Neural cell (in vitro differentiated cells): ENCODE measurements around the gene PRR36. TPM values are rescaled to one million over a fixed set of nuclear protein-coding genes. Genes with fewer than 3 reads are reported as not detected.

Experiments used
- H2AFZ ChIP-seq: fragments of 200-600, 300-800 bp; sonication (generic), shearing (Covaris generic); 2 replicates; pipeline ENCODE4 v1.6.0; 2014; ENCODE audit warnings: low read depth, mild to moderate bottlenecking, antibody characterized with exemption, low read length, moderate library complexity
- H3F3A ChIP-seq: fragments of 200-600 bp; shearing (Covaris generic); 2 replicates; pipeline ENCODE4 v1.6.1; 2016; ENCODE audit warnings: mild to moderate bottlenecking, moderate library complexity, mixed read lengths, antibody characterized with exemption, low read length; ENCODE audit not compliant: insufficient read depth, poor library complexity, severe bottlenecking
- H3K27ac ChIP-seq: fragments of 200-600, 300-800 bp; sonication (generic), shearing (Covaris generic); 2 replicates; pipeline ENCODE4 v1.5.1; 2014; ENCODE audit warnings: mild to moderate bottlenecking, low read length, moderate library complexity
- H3K27me3 ChIP-seq: fragments of 300-800, 200-600 bp; sonication (generic), shearing (Covaris generic); 2 replicates; pipeline ENCODE4 v1.6.0; 2014; ENCODE audit warnings: mild to moderate bottlenecking, low read depth, low read length, moderate library complexity; ENCODE audit not compliant: insufficient read depth
- H3K36me3 ChIP-seq: fragments of 300-800, 200-600 bp; sonication (generic), shearing (Covaris generic); 2 replicates; pipeline ENCODE4 v1.5.1; 2014; ENCODE audit warnings: mild to moderate bottlenecking, antibody characterized with exemption, low read length, moderate library complexity; ENCODE audit not compliant: insufficient read depth
- H3K4me2 ChIP-seq: fragments of 300-800, 200-600 bp; sonication (generic), shearing (Covaris generic); 2 replicates; pipeline ENCODE4 v1.6.0; 2014; ENCODE audit warnings: mild to moderate bottlenecking, low read length
- H3K4me3 ChIP-seq: fragments of 300-800, 200-600 bp; sonication (generic), shearing (Covaris generic); 2 replicates; pipeline ENCODE4 v1.5.1; 2014; ENCODE audit warnings: mild to moderate bottlenecking, low read length, moderate library complexity
- H3K79me2 ChIP-seq: fragments of 200-600 bp; shearing (Covaris generic); replicated peaks from 2 replicates; pipeline ENCODE4 v1.6.0; 2014; ENCODE audit warnings: mild to moderate bottlenecking, low read length, moderate library complexity; ENCODE audit not compliant: insufficient read depth
- H3K9ac ChIP-seq: fragments of 300-800, 200-600 bp; sonication (generic), shearing (Covaris generic); 2 replicates; pipeline ENCODE4 v1.6.1; 2016; ENCODE audit warnings: mild to moderate bottlenecking, low read length, mixed read lengths
- H3K9me2 ChIP-seq: fragments of 200-600 bp; shearing (Covaris generic); 2 replicates; pipeline ENCODE4 v1.6.1; 2016; ENCODE audit warnings: mild to moderate bottlenecking, low read length, mixed read lengths; ENCODE audit not compliant: insufficient read depth
- H3K9me3 ChIP-seq: fragments of 200-600, 300-800 bp; sonication (generic), shearing (Covaris generic); 2 replicates; pipeline ENCODE4 v1.6.1; 2016; ENCODE audit warnings: mild to moderate bottlenecking, mixed run types, low read length, moderate library complexity, mixed read lengths
- H4K20me1 ChIP-seq: fragments of 200-600 bp; shearing (Covaris generic); 2 replicates; pipeline ENCODE4 v1.6.1; 2016; ENCODE audit warnings: mild to moderate bottlenecking, mixed run types; ENCODE audit not compliant: insufficient read depth
- CTCF ChIP-seq: fragments of 450-650 bp; IDR thresholded peaks from 2 replicates; pipeline ENCODE4 v1.5.1; 2014; ENCODE audit warnings: antibody characterized with exemption, mild to moderate bottlenecking, moderate library complexity; ENCODE audit not compliant: poor library complexity, severe bottlenecking
- EP300 ChIP-seq: fragments of 450-650 bp; conservative IDR thresholded peaks from 2 replicates; pipeline ENCODE4 v1.6.1; 2014; ENCODE audit warnings: antibody characterized with exemption, mild to moderate bottlenecking, moderate library complexity; ENCODE audit not compliant: poor library complexity, severe bottlenecking
- EZH2 ChIP-seq: fragments of 200-600, 300-800 bp; shearing (Covaris generic), sonication (generic); IDR thresholded peaks from 2 replicates; pipeline ENCODE4 v1.6.1; 2014; ENCODE audit warnings: antibody characterized with exemption, low read length, borderline replicate concordance, mild to moderate bottlenecking; ENCODE audit not compliant: insufficient read depth, poor library complexity, severe bottlenecking
- MXI1 ChIP-seq: fragments of 450-650 bp; conservative IDR thresholded peaks from 2 replicates; pipeline ENCODE4 v1.6.1; 2014; ENCODE audit warnings: antibody characterized with exemption, mild to moderate bottlenecking; ENCODE audit not compliant: poor library complexity, severe bottlenecking
- POLR2AphosphoS5 ChIP-seq: IDR thresholded peaks from 2 replicates; pipeline ENCODE4 v1.6.1; 2012
- RAD21 ChIP-seq: fragments of 450-650 bp; conservative IDR thresholded peaks from 2 replicates; pipeline ENCODE4 v1.6.1; 2014; ENCODE audit warnings: antibody characterized with exemption, mild to moderate bottlenecking, moderate library complexity
- REST ChIP-seq: IDR thresholded peaks from 2 replicates; pipeline ENCODE4 v1.6.1; 2012; ENCODE audit warnings: borderline replicate concordance
- SMC3 ChIP-seq: fragments of 450-650 bp; conservative IDR thresholded peaks from 2 replicates; pipeline ENCODE4 v1.6.1; 2014; ENCODE audit warnings: antibody characterized with exemption, mild to moderate bottlenecking, moderate library complexity; ENCODE audit not compliant: poor library complexity
- TAF1 ChIP-seq: IDR thresholded peaks from 2 replicates; pipeline ENCODE4 v1.6.1; 2012; ENCODE audit warnings: low read depth
- polyA plus RNA-seq: library from polyadenylated mRNA; depleted of rRNA; stranded (reverse); fragments of >200 nt; gene quantifications from 2 replicates; pipeline ENCODE4 v1.2.3, GENCODE V29; 2014

The PRR36 gene
- polyA plus RNA-seq, 1 donor from 2014 or later, result 2.5 TPM

GRCh38 chr19:7921302-7921966 is 47.2 kb upstream of the PRR36 start:
- Histone ChIP-seq H3K36me3 (no peaks in the 10 kb centered on the region), H3K27ac (peak overlapping the region; percentile 49), H3K9me3 (no peaks in the 10 kb centered on the region), H2AFZ (no peak overlapping the region), H3K4me2 (peak overlapping the region; percentile 13), H3K79me2 (peaks cover 14% of the 10 kb centered on the region), H4K20me1 (peaks cover 10% of the 10 kb centered on the region), H3K4me3 (peak overlapping the region; percentile 85), H3K9ac (peak overlapping the region; percentile 26), H3K27me3 (peaks cover 24% of the 10 kb centered on the region), H3F3A (no peaks in the 10 kb centered on the region), H3K9me2 (no peaks in the 10 kb centered on the region)
- TF ChIP-seq REST (no peak), SMC3 (no peak), MXI1 (no peak), RAD21 (no peak), EP300 (no peak), CTCF (no peak), EZH2 (no peak), POLR2AphosphoS5 (no peak), TAF1 (no peak)

GRCh38 chr19:7920519-7921301 is 46.5 kb upstream of the PRR36 start:
- H3K79me2 ChIP-seq, result peaks cover 14% of the 10 kb centered on the region
- peaks cover 31% of the 10 kb centered on the region for H3K27me3 ChIP-seq
- H3K9ac ChIP-seq, result peak overlapping the region; percentile 85
- H2AFZ ChIP-seq, result peak overlapping the region; percentile 33
- H3K9me3 ChIP-seq, result no peaks in the 10 kb centered on the region
- no peaks in the 10 kb centered on the region for H3K36me3 ChIP-seq
- no peaks in the 10 kb centered on the region for H3F3A ChIP-seq
- TF ChIP-seq EZH2 (no peak), REST (no peak), TAF1 (no peak), SMC3 (no peak), EP300 (no peak), CTCF (no peak), POLR2AphosphoS5 (no peak), RAD21 (no peak), MXI1 (no peak)
- H3K4me2 ChIP-seq, result peak overlapping the region; percentile 13
- H3K27ac ChIP-seq, result peak overlapping the region; percentile 81
- peak overlapping the region; percentile 85 for H3K4me3 ChIP-seq
- H3K9me2 ChIP-seq, result no peaks in the 10 kb centered on the region
- peaks cover 10% of the 10 kb centered on the region for H4K20me1 ChIP-seq
